ENCODE data around the gene MMP28. TPM values are rescaled to one million over a fixed set of nuclear protein-coding genes. Genes with fewer than 3 reads are reported as not detected.

The MMP28 gene
- total RNA-seq, 1 experiment from 2014 or later: 2.8 TPM

DNA sequence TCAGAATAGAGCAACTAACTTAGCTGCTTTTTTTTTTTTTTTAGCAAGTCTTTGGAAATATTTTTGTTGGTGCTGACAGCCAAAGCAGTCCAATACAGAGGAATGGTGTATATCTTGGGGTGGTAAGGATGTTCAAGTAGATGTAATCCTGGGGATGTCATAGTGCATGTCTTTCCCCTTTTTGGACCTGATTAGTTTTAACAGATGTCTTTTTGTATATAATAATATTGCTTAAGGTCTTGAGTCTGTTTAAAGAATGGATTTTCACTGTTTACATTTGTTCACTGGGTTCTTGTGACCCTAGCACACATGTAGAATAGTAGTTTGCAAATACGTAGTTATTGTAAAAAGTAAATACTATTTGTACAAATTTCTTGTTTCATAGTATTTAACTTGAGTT lies 21.8 kb upstream of the MMP28 start:
- Histone ChIP-seq H3K79me2 (ENCODE audit: low read depth) (peaks cover 91% of the 10 kb centered on the region), H4K20me1 (ENCODE audit: insufficient read depth) (peaks cover 91% of the 10 kb centered on the region), H2AFZ (no peak overlapping the region), H3K4me3 (no peak overlapping the region), H3K4me1 (replicated peaks; ENCODE audit: insufficient read depth) (0 out of 2 replicates have a peak, but pooled peaks cover under 1% of the 10 kb centered on the region), H3F3A (ENCODE audit: insufficient read depth, low read depth) (peaks cover 42% of the 10 kb centered on the region), H3K36me3 (ENCODE audit: low read depth) (peaks cover 36% of the 10 kb centered on the region), H3K4me2 (no peak overlapping the region), H3K27ac (no peak overlapping the region), H3K27me3 (ENCODE audit: insufficient read depth, low read depth) (no peaks in the 10 kb centered on the region), H3K9me3 (ENCODE audit: insufficient read depth, low read depth) (no peaks in the 10 kb centered on the region), H3K9me2 (ENCODE audit: insufficient read depth) (no peaks in the 10 kb centered on the region)
- intact Hi-C loops (cut with micrococcal nuclease; ENCODE audit: unreplicated experiment): no loop called here
- no peak for TF ChIP-seq EZH2 (IDR thresholded peaks at IDR 0.05; ENCODE audit: low read depth)
- TF ChIP-seq, protein P1, sequence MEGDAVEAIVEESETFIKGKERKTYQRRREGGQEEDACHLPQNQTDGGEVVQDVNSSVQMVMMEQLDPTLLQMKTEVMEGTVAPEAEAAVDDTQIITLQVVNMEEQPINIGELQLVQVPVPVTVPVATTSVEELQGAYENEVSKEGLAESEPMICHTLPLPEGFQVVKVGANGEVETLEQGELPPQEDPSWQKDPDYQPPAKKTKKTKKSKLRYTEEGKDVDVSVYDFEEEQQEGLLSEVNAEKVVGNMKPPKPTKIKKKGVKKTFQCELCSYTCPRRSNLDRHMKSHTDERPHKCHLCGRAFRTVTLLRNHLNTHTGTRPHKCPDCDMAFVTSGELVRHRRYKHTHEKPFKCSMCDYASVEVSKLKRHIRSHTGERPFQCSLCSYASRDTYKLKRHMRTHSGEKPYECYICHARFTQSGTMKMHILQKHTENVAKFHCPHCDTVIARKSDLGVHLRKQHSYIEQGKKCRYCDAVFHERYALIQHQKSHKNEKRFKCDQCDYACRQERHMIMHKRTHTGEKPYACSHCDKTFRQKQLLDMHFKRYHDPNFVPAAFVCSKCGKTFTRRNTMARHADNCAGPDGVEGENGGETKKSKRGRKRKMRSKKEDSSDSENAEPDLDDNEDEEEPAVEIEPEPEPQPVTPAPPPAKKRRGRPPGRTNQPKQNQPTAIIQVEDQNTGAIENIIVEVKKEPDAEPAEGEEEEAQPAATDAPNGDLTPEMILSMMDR (conservative IDR thresholded peaks at IDR 0.05): no peak
- ChIA-PET POLR2A (ENCODE audit: unreplicated experiment) (no interaction called here), CTCF (interaction anchor here (0.6 to 0.7 kb wide), 2 partner anchors 24 to 53 kb away, joined by 3 to 5 read pairs; no protein-coding TSS in a partner anchor)
- no peak for DNase-seq
- BruUV-seq (replicated peaks): no TSS peak

DNA sequence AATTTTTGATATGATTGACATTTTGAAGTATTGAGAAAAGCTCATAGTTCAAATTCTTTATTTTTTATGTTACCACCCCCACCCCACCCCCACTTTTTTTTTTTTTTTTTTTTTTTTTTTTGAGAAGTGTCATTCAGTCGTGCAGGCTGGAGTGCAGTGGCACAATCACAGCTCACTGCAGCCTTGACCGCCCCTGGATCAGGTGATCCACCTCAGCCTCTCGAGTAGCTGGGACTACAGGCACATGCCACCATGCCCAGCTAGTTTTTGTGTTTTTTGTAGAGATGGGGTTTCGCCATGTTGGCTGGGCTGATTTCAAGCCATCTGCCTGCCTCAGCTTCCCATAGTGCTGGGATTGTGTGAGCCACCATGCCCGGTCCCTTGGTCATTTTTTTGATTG lies 21.3 kb upstream of the MMP28 start:
- no peak for TF ChIP-seq EZH2 (IDR thresholded peaks at IDR 0.05; ENCODE audit: low read depth)
- TF ChIP-seq, protein P1 (conservative IDR thresholded peaks at IDR 0.05): no peak
- CTCF ChIA-PET: interaction anchor here (0.6 kb wide), 1 partner anchor 53 kb away, joined by 5 read pairs; no protein-coding TSS in a partner anchor
- H3K4me1 ChIP-seq (replicated peaks; ENCODE audit: insufficient read depth): peaks cover 5% of the 10 kb centered on the region; the same call in 1 of the 2 replicates
- intact Hi-C loops (cut with micrococcal nuclease; ENCODE audit: unreplicated experiment): no loop called here
- no peak for DNase-seq
- H3K36me3 ChIP-seq (ENCODE audit: low read depth): peaks cover 39% of the 10 kb centered on the region
- H3K27ac ChIP-seq: no peak overlapping the region
- peaks cover 91% of the 10 kb centered on the region for H4K20me1 ChIP-seq (ENCODE audit: insufficient read depth)
- no TSS peak for BruUV-seq (replicated peaks)
- peaks cover 91% of the 10 kb centered on the region for H3K79me2 ChIP-seq (ENCODE audit: low read depth)
- no peaks in the 10 kb centered on the region for H3K27me3 ChIP-seq (ENCODE audit: insufficient read depth, low read depth)
- no peak overlapping the region for H3K4me2 ChIP-seq
- no peaks in the 10 kb centered on the region for H3K9me2 ChIP-seq (ENCODE audit: insufficient read depth)
- no peak overlapping the region for H2AFZ ChIP-seq
- no peak overlapping the region for H3K4me3 ChIP-seq
- H3K9me3 ChIP-seq (ENCODE audit: insufficient read depth, low read depth): no peaks in the 10 kb centered on the region
- peaks cover 44% of the 10 kb centered on the region for H3F3A ChIP-seq (ENCODE audit: insufficient read depth, low read depth)
- POLR2A ChIA-PET (ENCODE audit: unreplicated experiment): no interaction called here

DNA sequence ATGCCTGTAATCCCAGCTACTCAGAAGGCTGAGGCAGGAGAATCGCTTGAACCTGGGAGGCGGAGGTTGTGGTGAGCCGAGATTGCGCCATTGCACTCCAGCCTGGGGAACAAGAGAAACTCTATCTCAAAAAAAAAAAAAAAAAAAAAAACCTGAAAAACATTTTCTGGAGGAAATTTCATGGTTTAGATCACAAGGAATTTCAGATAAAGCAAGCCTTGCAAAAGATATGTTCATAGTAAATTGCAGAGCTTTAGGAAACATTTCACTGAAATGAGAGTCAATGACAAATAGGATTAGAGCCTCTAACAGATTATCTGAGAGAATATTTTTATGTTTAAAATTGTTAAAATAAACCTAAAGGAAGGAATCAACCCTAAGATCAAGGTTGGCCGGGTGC lies 17.0 kb upstream of the MMP28 start:
- Histone ChIP-seq H3K27ac (no peak overlapping the region), H3K36me3 (ENCODE audit: low read depth) (peaks cover 16% of the 10 kb centered on the region; the same call in 1 of the 2 replicates), H3K9me2 (ENCODE audit: insufficient read depth) (no peaks in the 10 kb centered on the region), H3K79me2 (ENCODE audit: low read depth) (peaks cover 80% of the 10 kb centered on the region), H4K20me1 (ENCODE audit: insufficient read depth) (peaks cover 75% of the 10 kb centered on the region), H3F3A (ENCODE audit: insufficient read depth, low read depth) (peaks cover 43% of the 10 kb centered on the region; the same call in 1 of the 2 replicates), H3K4me3 (no peak overlapping the region), H3K4me1 (replicated peaks; ENCODE audit: insufficient read depth) (peaks cover 31% of the 10 kb centered on the region), H3K9me3 (ENCODE audit: insufficient read depth, low read depth) (no peaks in the 10 kb centered on the region), H2AFZ (no peak overlapping the region), H3K4me2 (no peak overlapping the region), H3K27me3 (ENCODE audit: insufficient read depth, low read depth) (no peaks in the 10 kb centered on the region)
- intact Hi-C loops (cut with micrococcal nuclease; ENCODE audit: unreplicated experiment): no loop called here
- TF ChIP-seq, protein P1 (conservative IDR thresholded peaks at IDR 0.05): no peak
- TF ChIP-seq EZH2 (IDR thresholded peaks at IDR 0.05; ENCODE audit: low read depth): no peak
- BruUV-seq (replicated peaks): no TSS peak
- ChIA-PET CTCF (interaction anchor here (0.7 kb wide), 1 partner anchor 329 kb away, joined by 23 read pairs; no protein-coding TSS in a partner anchor), POLR2A (ENCODE audit: unreplicated experiment) (no interaction called here)
- DNase-seq: no peak
